ENCODE measurements around the gene CSF2RB.

CSF2RB gene

GRCh38 chr22:36913427-36914389 is at the start of gene CSF2RB:
Gene CSF2RB, plus strand, starts transcription at chr22:36913628. Its CDS starts 8,580 bp downstream, at chr22:36922208.
- H3K9me3 ChIP-seq (ENCODE audit: insufficient read depth, low read depth, low read length): no peaks in the 10 kb centered on the region
- H3K9me2 ChIP-seq (replicated peaks; ENCODE audit: low read depth, low read length): no peaks in the 10 kb centered on the region
- no peaks in the 10 kb centered on the region for H3F3A ChIP-seq (ENCODE audit: low read depth)
- H3K4me2 ChIP-seq (ENCODE audit: low read depth, low read length, poor library complexity, severe bottlenecking): no peak within 1 kb of the TSS
- H3K27me3 ChIP-seq (ENCODE audit: insufficient read depth, low read length, poor library complexity, severe bottlenecking): no peaks in the 10 kb centered on the region
- no peaks in the 10 kb centered on the region for H3K79me2 ChIP-seq (ENCODE audit: insufficient read depth, low read length)
- no peaks in the 10 kb centered on the region for H3K36me3 ChIP-seq (ENCODE audit: insufficient read depth, low read length)
- H3K9ac ChIP-seq (ENCODE audit: low read depth, low read length, poor library complexity, severe bottlenecking): no peak within 1 kb of the TSS
- H2AFZ ChIP-seq (ENCODE audit: low read length): no peak within 1 kb of the TSS
- H3K4me1 ChIP-seq (ENCODE audit: insufficient read depth, low read length, poor library complexity, severe bottlenecking): no peaks in the 10 kb centered on the region
- TF ChIP-seq EZH2phosphoT487 (IDR thresholded peaks at IDR 0.05; ENCODE audit: borderline replicate concordance): no peak
- no peak for TF ChIP-seq CTCF (conservative IDR thresholded peaks at IDR 0.05; ENCODE audit: low read length)
- no peak within 1 kb of the TSS for H3K4me3 ChIP-seq (ENCODE audit: low read length, poor library complexity, severe bottlenecking)
- H4K20me1 ChIP-seq (ENCODE audit: insufficient read depth, low read length, poor library complexity, severe bottlenecking): no peaks in the 10 kb centered on the region

- H3K27me3 ChIP-seq (ENCODE audit: insufficient read depth, low read length, poor library complexity, severe bottlenecking): no peaks in the 10 kb centered on the region
- H3K4me3 ChIP-seq (ENCODE audit: low read length, poor library complexity, severe bottlenecking): no peak overlapping the region
- H3F3A ChIP-seq (ENCODE audit: low read depth): no peaks in the 10 kb centered on the region
- H4K20me1 ChIP-seq (ENCODE audit: insufficient read depth, low read length, poor library complexity, severe bottlenecking): no peaks in the 10 kb centered on the region
- H3K4me2 ChIP-seq (ENCODE audit: low read depth, low read length, poor library complexity, severe bottlenecking): no peak overlapping the region
- H3K9ac ChIP-seq (ENCODE audit: low read depth, low read length, poor library complexity, severe bottlenecking): no peak overlapping the region
- no peaks in the 10 kb centered on the region for H3K36me3 ChIP-seq (ENCODE audit: insufficient read depth, low read length)
- H3K9me2 ChIP-seq (replicated peaks; ENCODE audit: low read depth, low read length): no peaks in the 10 kb centered on the region
- TF ChIP-seq EZH2phosphoT487 (IDR thresholded peaks at IDR 0.05; ENCODE audit: borderline replicate concordance) (no peak), CTCF (conservative IDR thresholded peaks at IDR 0.05; ENCODE audit: low read length) (no peak)
- H3K79me2 ChIP-seq (ENCODE audit: insufficient read depth, low read length): no peaks in the 10 kb centered on the region
- no peak overlapping the region for H2AFZ ChIP-seq (ENCODE audit: low read length)
- no peaks in the 10 kb centered on the region for H3K4me1 ChIP-seq (ENCODE audit: insufficient read depth, low read length, poor library complexity, severe bottlenecking)
- H3K9me3 ChIP-seq (ENCODE audit: insufficient read depth, low read depth, low read length): no peaks in the 10 kb centered on the region
Observed at GRCh38 chr22:36863979-36864378, 49.4 kb upstream of the CSF2RB start.

- no peak overlapping the region for H3K4me3 ChIP-seq (ENCODE audit: low read length, poor library complexity, severe bottlenecking)
- TF ChIP-seq EZH2phosphoT487 (IDR thresholded peaks at IDR 0.05; ENCODE audit: borderline replicate concordance) (no peak), CTCF (conservative IDR thresholded peaks at IDR 0.05; ENCODE audit: low read length) (no peak)
- no peaks in the 10 kb centered on the region for H3K27me3 ChIP-seq (ENCODE audit: insufficient read depth, low read length, poor library complexity, severe bottlenecking)
- no peaks in the 10 kb centered on the region for H3K4me1 ChIP-seq (ENCODE audit: insufficient read depth, low read length, poor library complexity, severe bottlenecking)
- H2AFZ ChIP-seq (ENCODE audit: low read length): no peak overlapping the region
- H4K20me1 ChIP-seq (ENCODE audit: insufficient read depth, low read length, poor library complexity, severe bottlenecking): no peaks in the 10 kb centered on the region
- no peaks in the 10 kb centered on the region for H3K9me3 ChIP-seq (ENCODE audit: insufficient read depth, low read depth, low read length)
- H3K4me2 ChIP-seq (ENCODE audit: low read depth, low read length, poor library complexity, severe bottlenecking): no peak overlapping the region
- H3K9me2 ChIP-seq (replicated peaks; ENCODE audit: low read depth, low read length): no peaks in the 10 kb centered on the region
- no peaks in the 10 kb centered on the region for H3F3A ChIP-seq (ENCODE audit: low read depth)
- no peak overlapping the region for H3K9ac ChIP-seq (ENCODE audit: low read depth, low read length, poor library complexity, severe bottlenecking)
- H3K79me2 ChIP-seq (ENCODE audit: insufficient read depth, low read length): no peaks in the 10 kb centered on the region
- no peaks in the 10 kb centered on the region for H3K36me3 ChIP-seq (ENCODE audit: insufficient read depth, low read length)
Observed at GRCh38 chr22:36864454-36865215, 48.8 kb upstream of the CSF2RB start.

Measured in Loucy (cell line).